GM12891 (cell line): ENCODE results near the gene TGFBR2.

Experiments
- POLR2A ChIP-seq: IDR thresholded peaks from 2 replicates; pipeline ENCODE4 v1.6.1; 2011; ENCODE audit warnings: low read depth, low read length, control low read depth
- POLR2AphosphoS5 ChIP-seq: IDR thresholded peaks from 2 replicates; pipeline ENCODE4 v1.6.1; 2011; ENCODE audit warnings: low read depth, low read length, control low read depth

DNA sequence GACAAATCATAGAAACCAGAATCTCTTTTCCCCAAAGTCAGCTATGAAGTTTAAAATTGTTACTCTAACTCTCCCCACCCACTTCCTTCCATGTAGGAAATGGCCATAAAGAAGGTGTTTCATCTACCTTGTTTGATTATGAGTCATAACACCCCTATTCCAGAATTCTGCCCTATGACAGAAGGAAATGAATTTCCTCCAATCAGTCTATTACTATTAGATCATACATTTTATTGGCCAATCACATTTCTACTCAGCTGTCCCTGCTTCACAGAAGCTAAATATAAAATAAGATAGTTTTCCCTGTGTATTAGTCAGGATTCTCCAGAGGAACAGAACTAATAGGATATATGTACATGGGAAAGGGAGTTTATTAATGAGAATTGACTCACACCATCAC lies 102.1 kb downstream of the TGFBR2 start:
- TF ChIP-seq POLR2A = no peak
- no peak for TF ChIP-seq POLR2AphosphoS5
